Ascending aorta (tissue), 2 donors: ENCODE measurements around the gene HMCES. TPM values are rescaled to one million over a fixed set of nuclear protein-coding genes. Genes with fewer than 3 reads are reported as not detected.
"Not testable (repeated sequence)": the region's sequence is repeated elsewhere in the genome, so short reads cannot be mapped to it uniquely, and the experiment has no call there.

ENCODE experiments used
- DNase-seq, 2 donors: peaks; one replicate each; pipeline ENCODE4 v3.0.0-alpha.2; 2019; ENCODE audit warnings: low spot score in 2 of 2
- H3K27ac ChIP-seq, 2 donors: fragments of 200-600 bp; sonication (generic); one replicate each; pipeline ENCODE4 v1.5.1; 2016 to 2017; ENCODE audit warnings: mild to moderate bottlenecking in 1 of 2
- H3K27me3 ChIP-seq: fragments of 200-600 bp; sonication (generic); one replicate; pipeline ENCODE4 v1.5.1; 2017
- H3K36me3 ChIP-seq, 2 donors: fragments of 200-600 bp; sonication (generic); one replicate each; pipeline ENCODE4 v1.5.1; 2016
- H3K4me1 ChIP-seq, 2 donors: fragments of 200-600 bp; sonication (generic); one replicate each; pipeline ENCODE4 v1.5.1; 2016 to 2017; ENCODE audit warnings: mild to moderate bottlenecking in 1 of 2
- H3K4me3 ChIP-seq, 2 donors: fragments of 200-600 bp; sonication (generic); one replicate each; pipeline ENCODE4 v1.5.1; 2016 to 2017; ENCODE audit warnings: mild to moderate bottlenecking in 1 of 2
- H3K9me3 ChIP-seq, 2 donors: fragments of 200-600 bp; sonication (generic); one replicate each; pipeline ENCODE4 v1.5.1; 2016
- intact Hi-C: fragments of 100-400 bp; cut with DNase I; formaldehyde crosslinking; loops from one replicate; pipeline ENCODE4 v1.15.1; 2023
- total RNA-seq: library from RNA; depleted of rRNA; stranded (reverse); fragments of >200 nt; gene quantifications from one replicate; pipeline ENCODE4 v1.1.0, GENCODE V29; 2016
- TF ChIP-seq, protein P1 (sequence below), 3 experiments: fragments of 200-600 bp in 2 of 3; fragments of 450-650 bp in 1 of 3; sonication (generic) in 2 of 3; IDR thresholded peaks; one replicate each; pipeline ENCODE4 v1.5.1; 2016 to 2019; ENCODE audit warnings: antibody characterized with exemption in 3 of 3, mild to moderate bottlenecking in 1 of 3, moderate library complexity in 1 of 3

HMCES gene
- total RNA-seq, 1 donor from 2014 or later: 11.2 TPM

DNA sequence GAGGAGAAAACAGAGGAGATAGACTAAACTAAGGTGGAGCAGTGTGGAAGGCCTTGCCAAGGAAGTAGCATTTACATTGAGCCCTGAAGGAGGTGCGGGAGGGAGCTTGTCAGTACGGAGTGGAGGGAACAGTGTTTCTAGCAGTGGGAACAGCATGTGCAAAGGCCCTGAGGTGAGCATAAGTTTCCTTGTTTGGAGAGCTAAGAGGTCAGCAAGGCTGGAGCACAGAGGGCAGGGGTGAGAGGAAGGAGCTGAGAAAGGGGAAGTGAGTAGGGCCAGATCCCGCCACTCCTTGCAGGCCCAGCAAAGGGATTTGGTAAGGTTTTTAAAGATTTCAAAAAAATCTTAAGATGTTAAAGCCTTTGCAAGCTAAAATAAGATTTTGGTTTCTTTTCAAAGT, 70.1 kb downstream of the HMCES start:
- Histone ChIP-seq H3K36me3 (no peaks in the 10 kb centered on the region), H3K27me3 (no peaks in the 10 kb centered on the region), H3K9me3 (no peaks in the 10 kb centered on the region), H3K4me1 (peaks cover 6 to 7% of the 10 kb centered on the region in 2 donors), H3K27ac (no peak overlapping the region), H3K4me3 (no peak overlapping the region)
- TF ChIP-seq, protein P1, sequence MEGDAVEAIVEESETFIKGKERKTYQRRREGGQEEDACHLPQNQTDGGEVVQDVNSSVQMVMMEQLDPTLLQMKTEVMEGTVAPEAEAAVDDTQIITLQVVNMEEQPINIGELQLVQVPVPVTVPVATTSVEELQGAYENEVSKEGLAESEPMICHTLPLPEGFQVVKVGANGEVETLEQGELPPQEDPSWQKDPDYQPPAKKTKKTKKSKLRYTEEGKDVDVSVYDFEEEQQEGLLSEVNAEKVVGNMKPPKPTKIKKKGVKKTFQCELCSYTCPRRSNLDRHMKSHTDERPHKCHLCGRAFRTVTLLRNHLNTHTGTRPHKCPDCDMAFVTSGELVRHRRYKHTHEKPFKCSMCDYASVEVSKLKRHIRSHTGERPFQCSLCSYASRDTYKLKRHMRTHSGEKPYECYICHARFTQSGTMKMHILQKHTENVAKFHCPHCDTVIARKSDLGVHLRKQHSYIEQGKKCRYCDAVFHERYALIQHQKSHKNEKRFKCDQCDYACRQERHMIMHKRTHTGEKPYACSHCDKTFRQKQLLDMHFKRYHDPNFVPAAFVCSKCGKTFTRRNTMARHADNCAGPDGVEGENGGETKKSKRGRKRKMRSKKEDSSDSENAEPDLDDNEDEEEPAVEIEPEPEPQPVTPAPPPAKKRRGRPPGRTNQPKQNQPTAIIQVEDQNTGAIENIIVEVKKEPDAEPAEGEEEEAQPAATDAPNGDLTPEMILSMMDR (IDR thresholded peaks at IDR 0.05): no peak
- DNase-seq: no peak
- intact Hi-C loops: no loop called here

DNA sequence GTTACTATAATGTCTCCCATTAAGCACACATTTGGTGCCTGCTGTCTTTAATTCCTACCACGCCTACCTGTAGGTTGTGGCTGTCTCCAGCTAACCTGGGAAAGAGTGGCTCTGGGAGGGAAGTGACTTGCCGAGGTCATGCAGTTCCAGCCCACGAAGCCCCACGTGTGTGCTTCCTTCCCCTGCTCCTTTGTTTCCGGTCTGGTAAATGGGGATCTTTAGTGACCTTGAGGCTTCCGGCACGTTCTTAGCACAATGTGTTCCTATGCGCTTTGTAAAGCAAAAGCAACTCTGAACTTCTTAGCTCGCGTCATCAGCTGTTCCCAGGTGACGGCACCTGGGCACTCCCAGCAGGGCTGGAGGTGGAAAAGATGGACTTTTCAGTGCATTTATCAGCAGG, 70.5 kb downstream of the HMCES start:
- H3K4me3 ChIP-seq, intact Hi-C loops, H3K4me1 ChIP-seq, H3K9me3 ChIP-seq, DNase-seq, H3K27ac ChIP-seq, H3K36me3 ChIP-seq, H3K27me3 ChIP-seq: not testable (repeated sequence)

DNA sequence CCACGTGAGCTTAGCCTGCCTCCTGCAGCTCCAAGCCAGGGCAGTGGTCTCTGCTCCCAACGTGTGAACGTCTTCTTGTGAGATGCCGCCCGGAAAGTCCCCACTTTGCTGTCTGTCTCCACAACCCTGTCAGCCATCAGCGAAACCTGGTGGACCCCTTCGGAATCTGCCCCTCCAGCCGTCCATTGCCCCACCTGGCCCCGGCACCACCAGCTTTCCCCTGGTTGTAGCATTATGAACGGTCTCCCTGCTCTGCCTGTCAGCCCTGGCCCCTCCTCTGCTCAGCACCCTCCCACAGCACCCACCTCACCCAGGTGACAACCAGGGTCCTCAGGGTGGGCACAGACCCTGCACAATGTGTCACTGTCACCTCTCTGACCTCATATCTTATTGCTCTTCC, 71.1 kb downstream of the HMCES start:
- DNase-seq: no peak
- TF ChIP-seq, protein P1 (IDR thresholded peaks at IDR 0.05): no peak
- H3K27me3 ChIP-seq: no peaks in the 10 kb centered on the region
- H3K4me3 ChIP-seq: no peak overlapping the region
- H3K36me3 ChIP-seq: no peaks in the 10 kb centered on the region
- intact Hi-C loops: no loop called here
- no peak overlapping the region for H3K27ac ChIP-seq
- H3K9me3 ChIP-seq: no peaks in the 10 kb centered on the region
- H3K4me1 ChIP-seq: peaks cover 2 to 3% of the 10 kb centered on the region in 2 donors

DNA sequence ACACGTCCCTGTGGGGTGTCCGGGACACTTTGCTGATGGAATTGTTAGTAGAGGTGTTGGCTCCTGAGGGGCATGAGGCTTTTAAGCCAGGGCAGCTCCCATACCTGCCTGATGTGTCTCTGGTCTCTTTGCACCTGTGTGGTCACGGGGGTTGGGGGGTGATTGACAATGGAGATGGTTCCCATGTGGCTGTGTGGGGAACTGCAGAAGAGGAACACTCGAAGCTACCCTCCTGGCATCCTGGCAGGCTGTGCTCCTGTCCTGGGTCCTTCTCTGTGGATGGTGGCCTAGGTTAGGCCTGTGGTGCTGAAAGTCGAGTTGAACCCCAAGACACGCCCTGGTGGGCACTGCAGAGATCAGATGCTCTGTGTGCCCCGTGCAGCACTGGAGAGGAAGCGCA, 73.4 kb downstream of the HMCES start:
- TF ChIP-seq, protein P1 (IDR thresholded peaks at IDR 0.05): no peak
- intact Hi-C loops: no loop called here
- DNase-seq: no peak
- H3K27me3 ChIP-seq: no peaks in the 10 kb centered on the region
- no peaks in the 10 kb centered on the region for H3K4me1 ChIP-seq
- no peak overlapping the region for H3K27ac ChIP-seq
- H3K36me3 ChIP-seq: no peaks in the 10 kb centered on the region
- no peak overlapping the region for H3K4me3 ChIP-seq
- H3K9me3 ChIP-seq: no peaks in the 10 kb centered on the region

DNA sequence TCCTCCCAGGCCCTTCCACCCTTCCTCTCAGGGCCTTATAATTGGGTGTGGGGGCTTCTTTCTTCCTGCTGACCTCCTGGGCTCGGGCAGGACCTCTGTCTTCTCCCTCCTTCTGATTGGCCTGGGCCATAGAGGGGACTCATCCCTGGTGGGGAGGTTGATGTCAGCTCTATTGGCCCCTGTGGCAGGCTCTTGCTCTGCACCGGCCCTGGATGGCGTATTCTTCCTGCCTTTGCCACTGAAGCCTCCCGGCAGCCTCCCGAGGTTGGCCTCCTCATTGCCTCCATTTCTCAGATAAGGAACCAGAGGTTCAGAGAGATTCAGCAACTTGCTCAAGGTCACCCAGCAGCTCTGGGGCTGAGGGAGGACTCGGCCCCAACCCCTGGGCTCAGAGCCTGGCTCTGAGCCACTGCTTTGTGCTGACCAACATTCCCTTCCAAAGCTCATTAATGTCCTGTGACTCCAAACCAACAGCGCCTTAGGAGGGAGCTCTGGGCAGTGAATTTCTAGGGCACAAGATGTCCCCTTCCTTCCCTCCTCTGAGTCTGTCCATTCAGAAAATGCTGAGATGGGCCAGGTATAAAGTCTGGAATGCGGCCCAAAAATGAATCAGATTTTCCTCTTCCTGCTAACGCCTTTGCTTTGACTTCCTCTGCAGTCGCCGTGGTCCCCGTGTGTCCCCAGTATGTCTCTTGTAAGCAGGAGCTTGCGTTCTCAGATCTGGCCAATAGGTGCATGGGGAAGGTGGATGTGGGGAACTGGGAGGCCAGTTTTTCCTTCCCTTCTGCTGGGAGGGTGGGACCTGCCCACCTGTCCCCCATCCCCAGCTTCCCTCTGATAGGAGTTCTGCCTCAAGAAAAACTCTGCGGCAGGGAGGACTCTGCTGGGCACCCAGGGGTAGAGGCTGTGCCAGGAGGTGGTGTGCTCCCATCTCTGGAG, 74.2 kb downstream of the HMCES start:
- intact Hi-C loops: no loop called here
- Histone ChIP-seq H3K36me3 (no peaks in the 10 kb centered on the region), H3K4me3 (no peak overlapping the region), H3K27ac (no peak overlapping the region), H3K27me3 (no peaks in the 10 kb centered on the region), H3K9me3 (no peaks in the 10 kb centered on the region), H3K4me1 (no peaks in the 10 kb centered on the region)
- DNase-seq: no peak
- TF ChIP-seq, protein P1 (IDR thresholded peaks at IDR 0.05): no peak

DNA sequence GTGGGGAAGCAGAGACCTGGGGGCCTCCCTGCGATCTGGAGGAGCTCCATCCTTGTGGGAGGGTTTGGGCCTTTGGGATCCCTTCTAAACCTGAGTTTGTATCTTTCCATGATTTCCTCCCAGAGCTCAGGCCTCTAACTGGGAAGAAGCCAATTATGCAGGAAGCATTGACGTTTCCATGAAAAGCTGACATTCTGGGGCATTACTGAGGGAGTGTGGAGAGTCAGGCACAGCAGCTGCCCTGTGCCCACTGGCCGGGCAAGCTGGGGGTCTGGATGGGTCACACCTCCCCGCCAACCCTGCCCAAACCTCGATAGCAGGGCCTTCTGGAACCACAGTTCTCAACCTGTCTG, 74.9 kb downstream of the HMCES start:
- Histone ChIP-seq H3K4me1 (no peaks in the 10 kb centered on the region), H3K27ac (no peak overlapping the region), H3K9me3 (no peaks in the 10 kb centered on the region), H3K4me3 (no peak overlapping the region), H3K36me3 (no peaks in the 10 kb centered on the region), H3K27me3 (no peaks in the 10 kb centered on the region)
- intact Hi-C loops: no loop called here
- no peak for DNase-seq
- TF ChIP-seq, protein P1 (IDR thresholded peaks at IDR 0.05): no peak

Other genes starting within 250 kb of the HMCES start
- not detected for gene GP9, start 218.1 kb upstream of the HMCES start, total RNA-seq
- gene RAB43, start 157.1 kb upstream of the HMCES start, total RNA-seq: 72.9 TPM
- gene ISY1, start 117.8 kb upstream of the HMCES start, total RNA-seq: 22.5 TPM
- gene CNBP, start 95.0 kb upstream of the HMCES start, total RNA-seq: 166 TPM
- 224 TPM for gene COPG1, start 29.3 kb upstream of the HMCES start, total RNA-seq
- not detected for gene EFCAB12, start 149.8 kb downstream of the HMCES start, total RNA-seq
- 57.6 TPM for gene MBD4, start 161.1 kb downstream of the HMCES start, total RNA-seq
- gene IFT122, start 161.4 kb downstream of the HMCES start, total RNA-seq: 51.1 TPM
- gene RHO, start 249.8 kb downstream of the HMCES start, total RNA-seq: not detected